A549 (cell line): ENCODE measurements around the gene PTPRD.

Experiments
- CHD2 ChIP-seq: fragments of 150-350 bp; IDR thresholded peaks from 2 replicates; pipeline ENCODE4 v1.6.1; 2014; ENCODE audit warnings: low read length; ENCODE audit not compliant: partially characterized antibody
- KDM5A ChIP-seq: fragments of 200-600 bp; sonication (generic); IDR thresholded peaks from 2 replicates; pipeline ENCODE4 v1.6.1; 2016; ENCODE audit warnings: antibody characterized with exemption, mild to moderate bottlenecking
- ZFP36 ChIP-seq: fragments of 450-650 bp; IDR thresholded peaks from 2 replicates; pipeline ENCODE4 v1.6.1; 2014; ENCODE audit warnings: borderline replicate concordance; ENCODE audit not compliant: partially characterized antibody
- TF ChIP-seq, protein P1 (sequence below): fragments of 200-600 bp; sonication (generic); IDR thresholded peaks from 2 replicates; pipeline ENCODE4 v1.6.1; 2016; ENCODE audit warnings: antibody characterized with exemption, mild to moderate bottlenecking, moderate library complexity
- TF ChIP-seq, protein P2 (sequence below): fragments of >200 bp; sonication (Bioruptor Twin); formaldehyde crosslinking; IDR thresholded peaks from 3 replicates; pipeline ENCODE4 v1.5.1; 2016

DNA sequence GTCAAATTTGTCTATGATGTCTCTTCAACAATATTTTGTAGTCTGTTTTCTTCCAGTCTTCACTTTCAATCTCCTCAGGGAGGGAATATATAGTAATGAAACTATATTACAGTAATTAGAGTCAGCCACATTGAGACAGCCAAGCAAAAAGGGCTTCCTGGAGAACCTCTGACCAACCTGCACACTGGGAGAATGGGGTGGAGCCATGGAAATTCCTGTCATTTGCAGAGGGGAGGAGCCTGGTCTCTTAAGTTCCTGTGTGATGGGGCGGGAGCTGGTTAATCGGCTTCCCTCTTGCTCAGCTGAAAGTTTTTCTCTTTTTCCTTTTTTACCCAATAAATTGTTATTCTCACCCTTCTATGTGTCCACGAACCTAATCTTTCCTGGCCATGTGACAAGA, 1220.0 kb downstream of the PTPRD start:
- no peak for TF ChIP-seq CHD2
- no peak for TF ChIP-seq KDM5A
- TF ChIP-seq ZFP36, result no peak
- TF ChIP-seq, protein P1, sequence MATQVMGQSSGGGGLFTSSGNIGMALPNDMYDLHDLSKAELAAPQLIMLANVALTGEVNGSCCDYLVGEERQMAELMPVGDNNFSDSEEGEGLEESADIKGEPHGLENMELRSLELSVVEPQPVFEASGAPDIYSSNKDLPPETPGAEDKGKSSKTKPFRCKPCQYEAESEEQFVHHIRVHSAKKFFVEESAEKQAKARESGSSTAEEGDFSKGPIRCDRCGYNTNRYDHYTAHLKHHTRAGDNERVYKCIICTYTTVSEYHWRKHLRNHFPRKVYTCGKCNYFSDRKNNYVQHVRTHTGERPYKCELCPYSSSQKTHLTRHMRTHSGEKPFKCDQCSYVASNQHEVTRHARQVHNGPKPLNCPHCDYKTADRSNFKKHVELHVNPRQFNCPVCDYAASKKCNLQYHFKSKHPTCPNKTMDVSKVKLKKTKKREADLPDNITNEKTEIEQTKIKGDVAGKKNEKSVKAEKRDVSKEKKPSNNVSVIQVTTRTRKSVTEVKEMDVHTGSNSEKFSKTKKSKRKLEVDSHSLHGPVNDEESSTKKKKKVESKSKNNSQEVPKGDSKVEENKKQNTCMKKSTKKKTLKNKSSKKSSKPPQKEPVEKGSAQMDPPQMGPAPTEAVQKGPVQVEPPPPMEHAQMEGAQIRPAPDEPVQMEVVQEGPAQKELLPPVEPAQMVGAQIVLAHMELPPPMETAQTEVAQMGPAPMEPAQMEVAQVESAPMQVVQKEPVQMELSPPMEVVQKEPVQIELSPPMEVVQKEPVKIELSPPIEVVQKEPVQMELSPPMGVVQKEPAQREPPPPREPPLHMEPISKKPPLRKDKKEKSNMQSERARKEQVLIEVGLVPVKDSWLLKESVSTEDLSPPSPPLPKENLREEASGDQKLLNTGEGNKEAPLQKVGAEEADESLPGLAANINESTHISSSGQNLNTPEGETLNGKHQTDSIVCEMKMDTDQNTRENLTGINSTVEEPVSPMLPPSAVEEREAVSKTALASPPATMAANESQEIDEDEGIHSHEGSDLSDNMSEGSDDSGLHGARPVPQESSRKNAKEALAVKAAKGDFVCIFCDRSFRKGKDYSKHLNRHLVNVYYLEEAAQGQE, result no peak
- TF ChIP-seq, protein P2, sequence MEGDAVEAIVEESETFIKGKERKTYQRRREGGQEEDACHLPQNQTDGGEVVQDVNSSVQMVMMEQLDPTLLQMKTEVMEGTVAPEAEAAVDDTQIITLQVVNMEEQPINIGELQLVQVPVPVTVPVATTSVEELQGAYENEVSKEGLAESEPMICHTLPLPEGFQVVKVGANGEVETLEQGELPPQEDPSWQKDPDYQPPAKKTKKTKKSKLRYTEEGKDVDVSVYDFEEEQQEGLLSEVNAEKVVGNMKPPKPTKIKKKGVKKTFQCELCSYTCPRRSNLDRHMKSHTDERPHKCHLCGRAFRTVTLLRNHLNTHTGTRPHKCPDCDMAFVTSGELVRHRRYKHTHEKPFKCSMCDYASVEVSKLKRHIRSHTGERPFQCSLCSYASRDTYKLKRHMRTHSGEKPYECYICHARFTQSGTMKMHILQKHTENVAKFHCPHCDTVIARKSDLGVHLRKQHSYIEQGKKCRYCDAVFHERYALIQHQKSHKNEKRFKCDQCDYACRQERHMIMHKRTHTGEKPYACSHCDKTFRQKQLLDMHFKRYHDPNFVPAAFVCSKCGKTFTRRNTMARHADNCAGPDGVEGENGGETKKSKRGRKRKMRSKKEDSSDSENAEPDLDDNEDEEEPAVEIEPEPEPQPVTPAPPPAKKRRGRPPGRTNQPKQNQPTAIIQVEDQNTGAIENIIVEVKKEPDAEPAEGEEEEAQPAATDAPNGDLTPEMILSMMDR, result no peak
